GM12801 (cell line): ENCODE measurements around the gene DOK1.

ENCODE experiments used
- CTCF ChIP-seq: IDR thresholded peaks from one replicate; pipeline ENCODE4 v1.5.1; 2011; ENCODE audit warnings: control low read depth; ENCODE audit not compliant: insufficient read length; ENCODE audit errors: extremely low read depth

Gene DOK1

DNA sequence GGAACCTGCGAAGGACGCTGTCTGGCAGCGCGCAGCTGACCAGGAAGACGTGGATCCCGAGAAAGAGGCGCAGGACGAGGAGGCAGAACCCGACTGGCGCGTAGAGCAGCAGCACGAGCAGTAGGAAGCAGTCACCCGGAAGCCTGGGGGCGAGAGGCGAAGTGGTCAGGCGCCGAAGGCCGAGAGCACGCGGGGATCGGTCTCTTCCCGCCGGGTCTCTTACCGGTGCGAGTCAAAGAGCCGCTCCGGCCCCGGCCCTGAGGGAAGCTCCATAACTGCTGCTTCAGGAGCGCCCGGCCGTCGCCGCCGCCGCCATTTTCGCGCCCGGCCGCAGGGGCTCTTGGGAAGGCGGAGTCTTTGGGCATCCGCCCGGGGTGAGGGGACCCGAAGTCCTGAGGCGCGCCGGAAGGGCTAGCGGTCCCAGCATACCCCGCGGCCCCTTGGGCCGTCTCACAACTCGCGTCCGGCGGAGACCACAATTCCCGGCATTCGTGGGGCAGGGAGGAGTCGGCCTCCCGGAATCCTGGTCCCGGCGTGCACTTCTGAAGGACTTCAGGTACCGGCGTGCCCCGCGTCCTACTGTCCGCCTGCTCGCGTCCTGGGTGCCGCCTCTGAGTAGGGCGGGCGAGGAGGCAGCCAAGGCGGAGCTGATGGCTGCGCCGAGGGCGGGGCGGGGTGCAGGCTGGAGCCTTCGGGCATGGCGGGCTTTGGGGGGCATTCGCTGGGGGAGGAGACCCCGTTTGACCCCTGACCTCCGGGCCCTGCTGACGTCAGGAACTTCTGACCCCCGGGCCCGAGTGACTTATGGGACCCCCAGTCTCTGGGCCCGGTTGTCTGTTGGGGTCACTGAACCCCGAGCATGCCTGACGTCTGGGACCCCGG, 24.9 kb upstream of the DOK1 start, which contains the start of the genes AUP1 and HTRA2:
Gene AUP1 (minus strand): TSS at position 350 of the 882 bp plus-strand sequence. CDS start 77 bp downstream, at position 273.
Gene HTRA2 (plus strand): TSS at position 577 of the 882 bp plus-strand sequence. CDS start 74 bp downstream, at position 651.
- no peak for TF ChIP-seq CTCF

- TF ChIP-seq CTCF, result no peak
Observed at GRCh38 chr2:74530239-74531187, 24.0 kb upstream of the DOK1 start.

DNA sequence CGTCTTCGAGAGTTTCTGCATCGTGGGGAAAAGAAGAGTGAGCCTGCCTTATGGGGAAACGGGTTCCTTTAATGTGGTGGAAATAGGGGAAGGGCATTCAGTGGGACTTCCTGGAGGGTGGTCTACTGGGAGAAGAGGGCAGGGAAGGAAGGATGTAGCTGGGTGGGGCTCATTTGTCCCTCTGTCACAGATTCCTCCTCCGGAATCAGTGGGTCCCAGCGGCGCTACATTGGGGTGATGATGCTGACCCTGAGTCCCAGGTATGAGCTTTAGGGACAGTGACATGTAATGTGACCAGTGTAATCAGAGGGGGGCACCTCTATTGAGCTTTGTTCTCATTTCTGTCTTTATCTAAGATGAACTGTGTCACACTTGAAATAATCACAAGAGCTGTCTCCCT, 22.9 kb upstream of the DOK1 start:
- TF ChIP-seq CTCF, result no peak

GRCh38 chr2:74532222-74532621, 22.3 kb upstream of the DOK1 start:
- no peak for TF ChIP-seq CTCF

DNA sequence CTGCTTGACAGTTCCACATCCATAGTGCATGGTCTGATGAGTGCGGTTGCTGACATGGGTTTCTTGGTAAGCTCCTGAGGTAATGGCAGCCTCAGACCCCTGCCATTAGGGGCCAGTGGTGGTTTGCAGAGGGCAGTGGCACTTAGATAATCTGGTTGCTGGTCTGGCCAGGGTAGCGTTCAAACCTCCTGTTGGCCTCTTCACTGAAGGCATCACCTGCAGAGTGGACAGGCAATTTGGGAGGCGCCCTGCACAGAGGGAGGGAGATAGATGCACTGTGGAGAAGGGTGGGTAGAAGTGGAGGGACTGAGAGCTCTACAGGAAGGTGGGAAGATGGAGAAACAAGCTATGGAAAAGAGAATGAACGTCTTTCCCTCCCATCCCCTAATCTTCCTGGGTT, 21.1 kb upstream of the DOK1 start:
- no peak for TF ChIP-seq CTCF

- no peak for TF ChIP-seq CTCF
Observed at GRCh38 chr2:74534411-74534810, 20.1 kb upstream of the DOK1 start.

GRCh38 chr2:74535440-74535965, 19.0 kb upstream of the DOK1 start:
- no peak for TF ChIP-seq CTCF
